K562 (cell line): ENCODE data around the gene ZNF862. TPM values are rescaled to one million over a fixed set of nuclear protein-coding genes. Genes with fewer than 3 reads are reported as not detected.

Experiments used
- ATF6 ChIP-seq: sonication (generic); formaldehyde crosslinking; IDR thresholded peaks from 2 replicates; pipeline ENCODE4 v1.4.0; 2020; ENCODE audit warnings: mild to moderate bottlenecking, missing genetic modification reagents
- E2F3 ChIP-seq: fragments of 250-450 bp; sonication (Bioruptor Pico); IDR thresholded peaks from 2 replicates; pipeline ENCODE4 v1.4.0; 2020; ENCODE audit warnings: mild to moderate bottlenecking
- E2F5 ChIP-seq: sonication (generic); formaldehyde crosslinking; IDR thresholded peaks from 2 replicates; pipeline ENCODE4 v1.8.0; 2022; ENCODE audit warnings: mild to moderate bottlenecking, missing genetic modification reagents
- EGR1 ChIP-seq: fragments of 450-650 bp; conservative IDR thresholded peaks from 2 replicates; pipeline ENCODE4 v1.6.1; 2017; ENCODE audit warnings: mild to moderate bottlenecking
- ESRRA ChIP-seq: fragments of 450-650 bp; IDR thresholded peaks from 2 replicates; pipeline ENCODE4 v1.6.1; 2014; ENCODE audit warnings: low read depth, mild to moderate bottlenecking, moderate library complexity, borderline replicate concordance
- HMGXB4 ChIP-seq: sonication (generic); formaldehyde crosslinking; IDR thresholded peaks from 2 replicates; pipeline ENCODE4 v1.8.1; 2023; ENCODE audit warnings: mild to moderate bottlenecking, missing genetic modification reagents
- KDM2B ChIP-seq: fragments of 250-450 bp; sonication (Bioruptor Pico); IDR thresholded peaks from 2 replicates; pipeline ENCODE4 v1.8.0; 2021; ENCODE audit warnings: mild to moderate bottlenecking, moderate library complexity
- MAFK ChIP-seq: IDR thresholded peaks from 2 replicates; pipeline ENCODE4 v1.6.1; 2011; ENCODE audit warnings: low read length, improper control_type of control experiment
- MCM3 ChIP-seq: fragments of 450-650 bp; IDR thresholded peaks from 2 replicates; pipeline ENCODE4 v1.6.1; 2016
- MLLT1 ChIP-seq, 2 experiments: fragments of 450-650 bp; IDR thresholded peaks; 2 replicates each; pipeline ENCODE4 v1.6.1; 2016
- NFYB ChIP-seq: IDR thresholded peaks from 2 replicates; pipeline ENCODE4 v1.6.1; 2011; ENCODE audit warnings: mild to moderate bottlenecking, moderate library complexity; ENCODE audit not compliant: insufficient read length; ENCODE audit errors: extremely low read depth
- PHB2 ChIP-seq: fragments of 450-650 bp; IDR thresholded peaks from 2 replicates; pipeline ENCODE4 v1.6.1; 2017; ENCODE audit warnings: low read depth
- PRMT5 ChIP-seq: sonication (generic); formaldehyde crosslinking; IDR thresholded peaks from 2 replicates; pipeline ENCODE4 v1.5.0; 2020; ENCODE audit warnings: missing genetic modification reagents
- RAD21 ChIP-seq, 2 experiments: fragments of 250-450 bp in 1 of 2; fragments of 450-650 bp in 1 of 2; sonication (Bioruptor Pico) in 1 of 2; formaldehyde crosslinking in 1 of 2; IDR thresholded peaks in 1 of 2; conservative IDR thresholded peaks in 1 of 2; 2 replicates each; pipeline versions ENCODE4 v1.4.0 to v1.8.0; 2020 to 2022; ENCODE audit warnings: mild to moderate bottlenecking in 2 of 2, moderate library complexity in 1 of 2
- SMAD1 ChIP-seq: fragments of 150-350 bp; IDR thresholded peaks from 2 replicates; pipeline ENCODE4 v1.6.1; 2014; ENCODE audit warnings: low read length, low read depth; ENCODE audit not compliant: partially characterized antibody
- SMARCE1 ChIP-seq: fragments of 450-650 bp; IDR thresholded peaks from 2 replicates; pipeline ENCODE4 v1.7.1; 2016; ENCODE audit warnings: mild to moderate bottlenecking
- TAF9B ChIP-seq: fragments of 450-650 bp; IDR thresholded peaks from 2 replicates; pipeline ENCODE4 v1.6.1; 2018; ENCODE audit warnings: mild to moderate bottlenecking; ENCODE audit not compliant: partially characterized antibody
- TRIM24 ChIP-seq, 2 experiments: fragments of 450-650 bp; IDR thresholded peaks; 2 replicates each; pipeline ENCODE4 v1.6.1; 2016
- XRCC3 ChIP-seq: fragments of 450-650 bp; IDR thresholded peaks from 2 replicates; pipeline ENCODE4 v1.6.1; 2017; ENCODE audit warnings: mild to moderate bottlenecking, moderate library complexity
- ZBTB1 ChIP-seq: sonication (generic); formaldehyde crosslinking; IDR thresholded peaks from 2 replicates; pipeline ENCODE4 v1.8.1; 2023; ENCODE audit warnings: missing genetic modification reagents, low read depth, mild to moderate bottlenecking, borderline replicate concordance
- ZBTB8A ChIP-seq: fragments of 450-650 bp; IDR thresholded peaks from 2 replicates; pipeline ENCODE4 v1.6.1; 2018; ENCODE audit warnings: mild to moderate bottlenecking, moderate library complexity; ENCODE audit not compliant: partially characterized antibody
- ZKSCAN3 ChIP-seq: fragments of 250-450 bp; sonication (Bioruptor Pico); IDR thresholded peaks from 2 replicates; pipeline ENCODE4 v1.4.0; 2020
- ZNF239 ChIP-seq: fragments of 250-450 bp; sonication (Bioruptor Pico); IDR thresholded peaks from 2 replicates; pipeline ENCODE4 v1.4.0; 2020; ENCODE audit warnings: mild to moderate bottlenecking
- ZNF311 ChIP-seq: fragments of 250-450 bp; sonication (Bioruptor Pico); IDR thresholded peaks from 2 replicates; pipeline ENCODE4 v1.4.0; 2020; ENCODE audit warnings: mild to moderate bottlenecking, moderate library complexity
- polyA plus RNA-seq, 8 experiments: library from polyadenylated mRNA; depleted of rRNA in 4 of 8; stranded (reverse) in 5 of 8; unstranded in 3 of 8; fragments of >200 nt; fragmentation: Nextera tagmentation in 2 of 8; fragmentation: Illumina TruSeq in 1 of 8; extraction: Ambion mirVana in 2 of 8; extraction: Trizol in 1 of 8; gene quantifications; 2 replicates each; pipeline versions ENCODE4 v1.2.1 to v1.2.3, GENCODE V29; 2011 to 2014; ENCODE audit warnings: inconsistent platforms in 1 of 8, missing spikeins in 1 of 8
- total RNA-seq, 7 experiments: library from RNA; depleted of rRNA in 6 of 7; stranded (reverse); fragments of >200 nt in 6 of 7; fragmentation: Illumina TruSeq in 2 of 7; extraction: Trizol in 2 of 7; gene quantifications; 2 replicates each; pipeline versions ENCODE4 v1.2.1 to v1.2.3, GENCODE V29; 2011 to 2021; ENCODE audit warnings: low replicate concordance in 1 of 7

ZNF862 gene
- total and polyA plus RNA-seq, 9 of the 15 experiments (the other 6 are each of a cell fraction or from before 2014, with no cell fraction given): 1.1 to 3.9 (median 2.6) TPM

GRCh38 chr7:149855361-149856305, 17.5 kb downstream of the ZNF862 start (continued):
- TF ChIP-seq ATF6 (CRISPR knock-in tag): no peak
- TF ChIP-seq NFYB: no peak
- TF ChIP-seq TAF9B: no peak
- TF ChIP-seq XRCC3: no peak
- TF ChIP-seq MCM3: no peak
- TF ChIP-seq ZNF311 (CRISPR knock-in tag): no peak
- TF ChIP-seq ZNF239 (CRISPR knock-in tag): no peak
- no peak for TF ChIP-seq ZKSCAN3 (CRISPR knock-in tag)
- TF ChIP-seq PRMT5 (CRISPR knock-in tag): no peak
- no peak for TF ChIP-seq ZBTB8A
- TF ChIP-seq MAFK: no peak
- peak; percentile 41; the same call in 1 of the 2 replicates for TF ChIP-seq ZBTB1 (CRISPR knock-in tag)
- no peak for TF ChIP-seq SMAD1
- no peak for TF ChIP-seq KDM2B (CRISPR knock-in tag)
- no peak for TF ChIP-seq HMGXB4 (CRISPR knock-in tag)
- peak; percentile 79 for TF ChIP-seq EGR1
- TF ChIP-seq SMARCE1: 0 out of 2 replicates have a peak, but pooled peaks have one; percentile 42
- TF ChIP-seq RAD21 (CRISPR knock-in tag; conservative IDR thresholded peaks at IDR 0.05 in 1 of 2, IDR thresholded peaks at IDR 0.05 in 1 of 2): no peak
- no peak for TF ChIP-seq TRIM24 (IDR thresholded peaks at IDR 0.05)
- no peak for TF ChIP-seq PHB2
- TF ChIP-seq MLLT1 (IDR thresholded peaks at IDR 0.05): no peak
- no peak for TF ChIP-seq E2F5
- no peak for TF ChIP-seq E2F3 (CRISPR knock-in tag)
- TF ChIP-seq ESRRA: no peak
